BE2C (cell line): Measurements from ENCODE around the gene GABARAP.

Experiments used
- DNase-seq: peaks from one replicate; pipeline ENCODE4 v3.0.0-alpha.2; 2020
- H3K27me3 ChIP-seq: fragments of 250-450 bp; sonication (Bioruptor Pico); 2 replicates; pipeline ENCODE4 v1.5.1; 2020; ENCODE audit warnings: mild to moderate bottlenecking
- H3K36me3 ChIP-seq: fragments of 250-450 bp; sonication (Bioruptor Pico); 2 replicates; pipeline ENCODE4 v1.5.1; 2020; ENCODE audit warnings: mild to moderate bottlenecking
- H3K4me1 ChIP-seq: fragments of 250-450 bp; sonication (Bioruptor Pico); 2 replicates; pipeline ENCODE4 v1.5.1; 2020
- H3K4me3 ChIP-seq: 2 replicates; pipeline ENCODE4 v1.5.1; 2011; ENCODE audit warnings: low read depth, low read length
- H3K9me3 ChIP-seq: fragments of 250-450 bp; sonication (Bioruptor Pico); 2 replicates; pipeline ENCODE4 v1.5.1; 2020
- CTCF ChIP-seq: IDR thresholded peaks from 2 replicates; pipeline ENCODE4 v1.5.1; 2012; ENCODE audit warnings: mild to moderate bottlenecking, low read depth, low read length

GABARAP gene

DNA sequence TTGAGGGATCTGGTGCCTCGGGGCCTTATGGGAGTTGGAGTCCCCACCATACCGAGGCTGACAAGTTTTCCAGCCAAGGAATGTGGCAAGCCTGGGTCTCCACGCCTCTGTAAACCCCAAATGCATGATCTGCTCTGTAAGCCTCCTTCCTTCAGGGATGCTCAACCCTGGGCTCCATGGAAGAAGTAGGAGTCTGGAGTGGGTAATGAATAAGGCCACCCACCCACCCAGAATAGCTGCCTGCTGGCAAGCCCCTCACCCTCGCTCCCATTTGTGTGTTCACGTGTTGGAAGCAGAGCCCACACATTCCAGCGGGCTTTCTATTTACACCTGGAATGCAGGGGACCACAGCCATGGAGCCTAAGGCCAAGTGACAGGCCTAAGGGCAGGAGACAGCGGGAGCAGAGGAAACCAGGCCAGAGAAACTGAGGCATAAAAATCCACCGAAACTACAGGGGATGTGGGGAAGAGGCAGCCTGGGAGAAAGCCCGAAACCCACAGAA, 27.1 kb downstream of the GABARAP start:
- Histone ChIP-seq H3K36me3 (no peaks in the 10 kb centered on the region), H3K9me3 (no peaks in the 10 kb centered on the region), H3K27me3 (no peaks in the 10 kb centered on the region), H3K4me1 (peaks cover 8% of the 10 kb centered on the region; the same call in 1 of the 2 replicates), H3K4me3 (peak overlapping the region; percentile 56)
- TF ChIP-seq CTCF, result no peak
- no peak for DNase-seq

DNA sequence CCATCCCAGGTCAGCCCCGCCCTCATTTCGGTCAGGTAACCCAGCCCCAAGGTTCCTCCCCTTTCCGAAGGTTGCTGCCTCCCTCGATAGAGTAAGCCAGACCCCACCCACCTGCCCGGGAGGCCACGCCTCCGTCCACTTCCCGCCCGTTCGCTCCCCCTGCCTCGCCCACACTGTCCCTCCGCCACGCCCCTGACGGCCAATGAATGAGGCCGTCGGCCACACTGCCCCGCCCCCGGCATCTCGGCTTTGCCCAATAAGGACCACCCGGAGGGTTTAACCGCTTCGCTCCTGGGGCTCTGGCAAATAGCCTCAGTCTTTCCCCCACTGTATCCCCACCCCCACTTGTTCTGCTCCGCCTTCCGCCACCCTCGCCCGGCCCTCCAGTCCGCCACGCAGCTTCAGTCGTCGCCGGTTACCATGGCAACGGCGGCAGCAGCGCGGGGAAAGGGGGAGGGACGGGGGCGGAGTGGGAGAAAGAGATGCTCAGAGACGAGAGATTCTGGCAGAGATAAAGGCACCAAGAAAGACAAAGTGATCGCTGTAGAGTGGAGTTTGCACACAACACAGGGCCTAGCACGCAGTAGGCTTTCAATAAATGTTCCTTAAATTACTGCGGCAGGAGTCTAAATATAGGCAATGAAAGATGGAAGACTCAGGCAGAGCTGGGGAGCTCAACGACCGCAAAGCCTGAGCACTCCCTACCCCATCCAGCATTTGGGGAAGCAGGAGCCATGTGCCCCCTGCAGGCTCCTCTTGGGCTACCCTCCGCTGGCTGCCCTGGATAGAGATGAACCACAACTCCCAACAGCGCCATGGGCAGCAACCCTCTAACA, 27.7 kb downstream of the GABARAP start:
- peak; percentile 99 for DNase-seq
- H3K4me3 ChIP-seq, result peak overlapping the region; percentile 56
- peaks cover 8% of the 10 kb centered on the region; the same call in 1 of the 2 replicates for H3K4me1 ChIP-seq
- no peaks in the 10 kb centered on the region for H3K9me3 ChIP-seq
- H3K36me3 ChIP-seq, result no peaks in the 10 kb centered on the region
- no peaks in the 10 kb centered on the region for H3K27me3 ChIP-seq
- TF ChIP-seq CTCF, result peak; percentile 49

- Histone ChIP-seq H3K4me3 (peak overlapping the region; percentile 50), H3K4me1 (peaks cover 8% of the 10 kb centered on the region; the same call in 1 of the 2 replicates), H3K9me3 (no peaks in the 10 kb centered on the region), H3K27me3 (no peaks in the 10 kb centered on the region), H3K36me3 (no peaks in the 10 kb centered on the region)
- TF ChIP-seq CTCF, result peak; percentile 73
- DNase-seq, result peak; percentile 88
Observed at GRCh38 chr17:7213895-7214299, 28.4 kb downstream of the GABARAP start.

DNA sequence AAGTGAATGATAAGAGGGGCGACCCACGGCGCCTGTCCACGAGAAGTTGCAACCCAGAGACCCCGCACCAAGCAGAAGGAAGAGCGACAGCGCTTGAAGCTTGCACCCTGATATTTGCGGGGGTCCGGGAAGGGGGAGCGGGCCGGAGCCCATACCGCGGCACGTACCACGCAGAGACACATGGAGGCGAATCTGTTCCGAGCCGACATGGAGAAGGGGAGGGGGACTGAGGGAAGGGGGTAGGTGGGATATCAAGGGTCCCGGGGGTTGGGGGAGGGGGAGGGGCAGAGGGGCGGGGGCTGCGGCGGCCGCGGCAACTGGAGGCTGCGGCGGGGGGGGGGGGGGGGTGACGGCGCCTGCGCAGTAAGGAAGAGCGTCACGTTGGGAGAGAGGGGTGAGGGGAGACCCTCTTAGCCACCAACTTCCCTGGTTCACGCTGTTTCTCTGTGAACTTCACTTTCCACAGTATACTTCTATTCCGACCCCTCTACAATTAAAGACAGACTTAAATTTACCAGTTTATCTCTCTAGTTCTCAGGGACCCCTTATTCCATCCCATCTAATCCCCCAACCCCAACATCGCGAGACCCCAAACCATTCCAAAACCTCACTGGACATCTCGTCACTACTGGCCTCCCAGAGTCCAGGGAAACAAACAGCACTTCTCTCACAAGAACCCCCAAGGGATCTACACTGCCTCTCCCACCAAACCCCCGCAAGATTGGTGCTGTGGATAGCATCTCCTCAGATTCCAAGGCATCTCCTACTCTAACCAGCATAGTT, 30.6 kb downstream of the GABARAP start:
- TF ChIP-seq CTCF, result no peak
- H3K27me3 ChIP-seq, result no peaks in the 10 kb centered on the region
- no peaks in the 10 kb centered on the region for H3K36me3 ChIP-seq
- H3K4me1 ChIP-seq, result peaks cover 8% of the 10 kb centered on the region; the same call in 1 of the 2 replicates
- no peak for DNase-seq
- peak overlapping the region; percentile 45 for H3K4me3 ChIP-seq
- no peaks in the 10 kb centered on the region for H3K9me3 ChIP-seq

- H3K27me3 ChIP-seq, result no peaks in the 10 kb centered on the region
- TF ChIP-seq CTCF, result no peak
- no peaks in the 10 kb centered on the region for H3K36me3 ChIP-seq
- DNase-seq, result no peak
- H3K9me3 ChIP-seq, result no peaks in the 10 kb centered on the region
- peaks cover 5% of the 10 kb centered on the region for H3K4me1 ChIP-seq
- no peak overlapping the region for H3K4me3 ChIP-seq
Observed at GRCh38 chr17:7208754-7209460, 33.3 kb downstream of the GABARAP start.
